Neutrophil (primary cell): Measurements from ENCODE around the gene GARS1.

ENCODE experiments used
- H3K27ac ChIP-seq: fragments of 200-600 bp; sonication (generic); 2 replicates; pipeline ENCODE4 v1.5.1; 2016; ENCODE audit warnings: mild to moderate bottlenecking, moderate library complexity
- H3K27me3 ChIP-seq: fragments of 200-600 bp; sonication (generic); 2 replicates; pipeline ENCODE4 v1.6.0; 2016; ENCODE audit warnings: mild to moderate bottlenecking
- H3K36me3 ChIP-seq: fragments of 200-600 bp; sonication (generic); 2 replicates; pipeline ENCODE4 v1.5.1; 2017
- H3K4me1 ChIP-seq, 2 experiments: fragments of 200-600 bp in 1 of 2; sonication (generic) in 1 of 2; 1 replicate in 1 of 2; 2 replicates in 1 of 2; pipeline versions ENCODE4 v1.5.1 to v1.6.1; 2013 to 2016; ENCODE audit warnings: low read depth in 1 of 2, low read length in 1 of 2, mild to moderate bottlenecking in 1 of 2, moderate library complexity in 1 of 2; ENCODE audit not compliant: control insufficient read depth in 1 of 2, insufficient read depth in 1 of 2
- H3K4me3 ChIP-seq, 2 experiments: fragments of 200-600 bp in 1 of 2; sonication (generic) in 1 of 2; 1 replicate in 1 of 2; 2 replicates in 1 of 2; pipeline ENCODE4 v1.5.1; 2013 to 2016; ENCODE audit warnings: low read depth in 1 of 2, low read length in 1 of 2, mild to moderate bottlenecking in 1 of 2, moderate library complexity in 1 of 2
- H3K9me3 ChIP-seq: fragments of 200-600 bp; sonication (generic); 2 replicates; pipeline ENCODE4 v1.5.1; 2016
- CTCF ChIP-seq: fragments of 200-600 bp; sonication (generic); IDR thresholded peaks from 2 replicates; pipeline ENCODE4 v1.5.1; 2016; ENCODE audit warnings: antibody characterized with exemption

Gene GARS1

GRCh38 chr7:30559611-30560010 is 35.1 kb upstream of the GARS1 start:
- H3K36me3 ChIP-seq, result peaks cover 74% of the 10 kb centered on the region
- H3K27ac ChIP-seq, result no peak overlapping the region
- no peak overlapping the region for H3K4me3 ChIP-seq
- H3K9me3 ChIP-seq, result no peaks in the 10 kb centered on the region
- TF ChIP-seq CTCF, result no peak
- no peaks in the 10 kb centered on the region for H3K4me1 ChIP-seq
- H3K27me3 ChIP-seq, result no peaks in the 10 kb centered on the region

- H3K27ac ChIP-seq, result no peak overlapping the region
- H3K36me3 ChIP-seq, result peaks cover 91% of the 10 kb centered on the region
- H3K4me3 ChIP-seq, result no peak overlapping the region
- TF ChIP-seq CTCF, result no peak
- no peaks in the 10 kb centered on the region for H3K9me3 ChIP-seq
- no peaks in the 10 kb centered on the region for H3K4me1 ChIP-seq
- H3K27me3 ChIP-seq, result no peaks in the 10 kb centered on the region
Observed at GRCh38 chr7:30561389-30561788, 33.3 kb upstream of the GARS1 start.

GRCh38 chr7:30562498-30562897 is 32.2 kb upstream of the GARS1 start:
- no peak for TF ChIP-seq CTCF
- H3K27ac ChIP-seq, result no peak overlapping the region
- no peaks in the 10 kb centered on the region for H3K4me1 ChIP-seq
- peaks cover 91% of the 10 kb centered on the region for H3K36me3 ChIP-seq
- H3K4me3 ChIP-seq, result no peak overlapping the region
- H3K9me3 ChIP-seq, result no peaks in the 10 kb centered on the region
- H3K27me3 ChIP-seq, result no peaks in the 10 kb centered on the region

GRCh38 chr7:30562909-30563308 is 31.8 kb upstream of the GARS1 start:
- H3K4me3 ChIP-seq, result no peak overlapping the region
- H3K36me3 ChIP-seq, result peaks cover 92% of the 10 kb centered on the region
- TF ChIP-seq CTCF, result no peak
- H3K9me3 ChIP-seq, result no peaks in the 10 kb centered on the region
- H3K4me1 ChIP-seq, result no peaks in the 10 kb centered on the region
- no peak overlapping the region for H3K27ac ChIP-seq
- H3K27me3 ChIP-seq, result no peaks in the 10 kb centered on the region

- no peak overlapping the region for H3K27ac ChIP-seq
- no peaks in the 10 kb centered on the region for H3K4me1 ChIP-seq
- no peak overlapping the region for H3K4me3 ChIP-seq
- TF ChIP-seq CTCF, result no peak
- no peaks in the 10 kb centered on the region for H3K9me3 ChIP-seq
- peaks cover 97% of the 10 kb centered on the region for H3K36me3 ChIP-seq
- H3K27me3 ChIP-seq, result no peaks in the 10 kb centered on the region
Observed at GRCh38 chr7:30563326-30563942, 31.2 kb upstream of the GARS1 start.
